22Rv1 (cell line): Measurements from ENCODE around the gene SUN5.

ENCODE experiments used
- ZFX ChIP-seq: fragments of 450-650 bp; IDR thresholded peaks from 2 replicates; pipeline ENCODE4 v1.6.1; 2017; ENCODE audit warnings: antibody characterized with exemption, borderline replicate concordance
- TF ChIP-seq, protein P1 (sequence below): fragments of 450-650 bp; IDR thresholded peaks from 2 replicates; pipeline ENCODE4 v1.5.1; 2017; ENCODE audit warnings: mild to moderate bottlenecking

DNA sequence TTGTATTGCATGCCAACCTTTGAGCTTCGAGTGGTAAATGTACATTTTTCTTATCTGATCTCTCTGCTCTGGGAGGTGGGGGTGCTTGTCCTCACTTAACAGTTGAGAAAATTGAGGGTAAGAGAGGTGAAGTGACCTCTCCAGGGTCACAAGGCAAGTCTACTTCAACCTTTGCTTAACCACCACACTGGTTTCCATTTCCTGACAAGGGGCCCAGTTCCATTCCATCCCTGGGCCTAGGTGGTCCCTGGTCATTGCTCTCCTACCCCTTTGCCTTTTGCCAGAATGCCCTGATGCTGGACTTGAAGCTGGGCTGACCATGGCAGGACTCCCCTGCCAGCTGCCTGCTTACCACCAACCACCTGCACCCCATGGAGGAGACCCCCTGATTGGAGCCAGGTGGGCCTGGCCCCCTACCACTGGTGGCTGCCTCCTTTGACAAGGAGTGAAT, 39.5 kb upstream of the SUN5 start:
- TF ChIP-seq, protein P1, sequence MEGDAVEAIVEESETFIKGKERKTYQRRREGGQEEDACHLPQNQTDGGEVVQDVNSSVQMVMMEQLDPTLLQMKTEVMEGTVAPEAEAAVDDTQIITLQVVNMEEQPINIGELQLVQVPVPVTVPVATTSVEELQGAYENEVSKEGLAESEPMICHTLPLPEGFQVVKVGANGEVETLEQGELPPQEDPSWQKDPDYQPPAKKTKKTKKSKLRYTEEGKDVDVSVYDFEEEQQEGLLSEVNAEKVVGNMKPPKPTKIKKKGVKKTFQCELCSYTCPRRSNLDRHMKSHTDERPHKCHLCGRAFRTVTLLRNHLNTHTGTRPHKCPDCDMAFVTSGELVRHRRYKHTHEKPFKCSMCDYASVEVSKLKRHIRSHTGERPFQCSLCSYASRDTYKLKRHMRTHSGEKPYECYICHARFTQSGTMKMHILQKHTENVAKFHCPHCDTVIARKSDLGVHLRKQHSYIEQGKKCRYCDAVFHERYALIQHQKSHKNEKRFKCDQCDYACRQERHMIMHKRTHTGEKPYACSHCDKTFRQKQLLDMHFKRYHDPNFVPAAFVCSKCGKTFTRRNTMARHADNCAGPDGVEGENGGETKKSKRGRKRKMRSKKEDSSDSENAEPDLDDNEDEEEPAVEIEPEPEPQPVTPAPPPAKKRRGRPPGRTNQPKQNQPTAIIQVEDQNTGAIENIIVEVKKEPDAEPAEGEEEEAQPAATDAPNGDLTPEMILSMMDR: no peak
- TF ChIP-seq ZFX: no peak
